NOMO-1 treated with dmso at 0.1 percent for 144 hours (cell line): Measurements from ENCODE around the gene NANOS3.
"Not testable (repeated sequence)": the region's sequence is repeated elsewhere in the genome, so short reads cannot be mapped to it uniquely, and the experiment has no call there.

ENCODE experiments used
- DNase-seq: peaks from one replicate; lab custom pipeline; 2025; ENCODE audit not compliant: unreplicated experiment; lab: John Stamatoyannopoulos, UW

The NANOS3 gene

GRCh38 chr19:13918726-13919411 is 41.9 kb downstream of the NANOS3 start:
- DNase-seq = no peak

- no peak for DNase-seq
Measured at GRCh38 chr19:13920524-13920923, 43.6 kb downstream of the NANOS3 start.

- no peak for DNase-seq
Measured at GRCh38 chr19:13920940-13921747, 44.2 kb downstream of the NANOS3 start.

GRCh38 chr19:13922118-13922517 is 45.2 kb downstream of the NANOS3 start:
- DNase-seq = not testable (repeated sequence)

- no peak for DNase-seq
Measured at GRCh38 chr19:13923194-13923987, 46.5 kb downstream of the NANOS3 start.

GRCh38 chr19:13926010-13926409 is 49.1 kb downstream of the NANOS3 start:
- DNase-seq = no peak

- no peak for DNase-seq
Measured at GRCh38 chr19:13926715-13927114, 49.8 kb downstream of the NANOS3 start.

- DNase-seq = no peak
Measured at GRCh38 chr19:13929340-13929739, 52.4 kb downstream of the NANOS3 start.

- DNase-seq = no peak
Measured at GRCh38 chr19:13929956-13930355, 53.0 kb downstream of the NANOS3 start.
